HG03060 (cell line): Measurements from ENCODE around the gene PYGM.

Experiments used
- ATAC-seq: cut with Tn5 transposase; IDR thresholded peaks from one replicate; pipeline ENCODE4 v1.9.1; 2021; ENCODE audit warnings: low read depth, moderate number of reproducible peaks; ENCODE audit not compliant: unreplicated experiment

Gene PYGM

DNA sequence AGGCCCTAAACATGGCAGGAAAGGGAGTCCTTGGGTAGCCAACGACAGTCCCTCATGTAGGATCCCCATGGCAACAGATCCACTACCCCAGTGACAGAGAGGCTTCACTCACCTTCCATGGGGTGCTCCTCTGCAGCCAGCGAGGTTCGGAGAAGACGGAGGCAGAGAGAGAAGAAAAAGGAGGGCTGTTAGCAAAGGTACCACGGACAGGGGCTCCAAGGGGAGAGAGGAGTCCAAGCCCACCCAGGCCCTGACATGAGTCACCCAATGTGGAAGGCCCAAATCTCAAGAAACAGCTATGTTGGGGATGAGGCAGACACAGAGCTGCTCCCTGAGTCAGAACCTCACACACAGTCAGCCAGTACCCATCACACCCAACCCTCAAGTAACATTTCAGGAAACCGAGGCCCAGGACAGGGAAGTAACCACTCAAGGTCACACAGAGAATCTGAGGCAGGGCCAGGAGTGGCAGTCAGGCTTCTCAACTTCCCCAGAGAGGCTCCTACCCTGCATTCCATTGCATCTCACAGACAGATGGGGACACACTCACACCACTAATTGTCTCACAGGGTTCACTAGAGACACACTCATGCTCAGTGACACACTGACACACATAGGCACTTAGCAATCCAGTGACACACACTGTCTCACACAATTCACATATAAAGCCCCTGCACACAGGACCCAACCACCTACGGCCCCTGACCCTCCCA, 62.0 kb downstream of the PYGM start:
- ATAC-seq: no peak
